Mesenteric fat pad (tissue), 1 donor: ENCODE measurements around the gene RFPL2. TPM values are rescaled to one million over a fixed set of nuclear protein-coding genes. Genes with fewer than 3 reads are reported as not detected.
"Not testable (repeated sequence)": the region's sequence is repeated elsewhere in the genome, so short reads cannot be mapped to it uniquely, and the experiment has no call there.

Experiments used
- DNase-seq: peaks from one replicate; pipeline ENCODE4 v3.0.0-alpha.2; 2020; ENCODE audit warnings: low spot score
- total RNA-seq: library from RNA; stranded (reverse); fragmentation: NEBNext Ultra II Directional; extraction: Animal tissue kit (Norgen Biotek cat#: 25700); gene quantifications from one replicate; pipeline ENCODE4 v1.2.1, GENCODE V29; 2021
- donor health status: DM: yes; HTN: yes; CAD: no.

RFPL2 gene
- total RNA-seq, 1 donor from 2014 or later: not detected

DNA sequence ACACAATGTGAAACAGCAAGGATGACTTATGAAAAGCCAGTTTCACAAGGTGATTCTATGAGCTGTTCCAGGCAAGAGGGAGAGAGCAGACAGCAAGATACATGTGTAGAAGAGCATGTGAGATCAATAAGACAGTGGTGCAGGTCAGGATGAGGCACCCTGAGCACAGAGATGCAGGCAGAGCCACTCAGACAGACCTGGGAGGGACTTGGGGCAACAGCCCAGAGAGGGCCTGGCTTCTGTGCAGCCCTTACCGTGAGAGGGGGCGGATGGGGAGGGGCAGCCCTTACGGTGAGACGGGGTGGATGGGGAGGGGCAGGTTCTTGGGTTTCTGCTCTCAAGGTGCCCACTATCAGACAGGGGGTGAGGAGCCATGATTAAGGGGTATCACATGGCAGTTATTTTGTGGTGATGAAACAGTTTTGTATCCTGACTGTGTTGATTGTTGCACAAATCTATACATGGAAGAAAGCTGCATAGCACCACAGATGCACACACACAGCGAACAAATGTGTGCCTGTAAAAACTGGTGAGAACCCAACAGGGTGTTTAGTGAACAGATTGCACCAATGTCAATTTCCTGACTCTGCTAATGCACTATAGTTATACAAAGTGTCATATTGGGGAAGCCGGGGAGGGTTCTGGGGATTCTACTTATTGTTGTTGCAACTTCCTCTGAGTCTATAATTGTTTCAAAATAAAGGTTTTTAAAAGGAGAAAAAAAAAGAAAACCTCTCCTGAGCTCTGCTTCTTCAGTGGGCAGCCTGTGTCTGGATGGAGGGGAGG lies 40.6 kb downstream of the RFPL2 start:
- no peak for DNase-seq

DNA sequence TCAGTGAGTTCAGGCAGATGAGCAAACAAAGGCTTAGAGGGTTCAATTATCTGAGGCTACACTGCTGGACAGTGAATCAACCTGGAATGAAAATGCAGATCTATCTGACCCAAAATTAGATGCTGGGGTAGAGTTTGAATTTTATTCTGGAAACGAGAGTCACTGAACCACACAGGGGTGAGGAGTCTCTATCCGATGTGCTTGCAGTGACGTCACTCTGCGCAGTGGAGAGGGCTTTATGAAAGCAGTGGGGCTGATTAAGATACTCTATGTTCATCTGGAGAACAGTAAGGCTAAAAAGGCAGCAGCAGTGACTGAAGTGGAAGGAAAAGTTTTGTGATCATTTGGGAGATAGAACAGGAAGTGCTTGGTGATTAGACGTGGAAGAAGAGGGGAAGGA lies 44.5 kb downstream of the RFPL2 start:
- not testable (repeated sequence) for DNase-seq

DNA sequence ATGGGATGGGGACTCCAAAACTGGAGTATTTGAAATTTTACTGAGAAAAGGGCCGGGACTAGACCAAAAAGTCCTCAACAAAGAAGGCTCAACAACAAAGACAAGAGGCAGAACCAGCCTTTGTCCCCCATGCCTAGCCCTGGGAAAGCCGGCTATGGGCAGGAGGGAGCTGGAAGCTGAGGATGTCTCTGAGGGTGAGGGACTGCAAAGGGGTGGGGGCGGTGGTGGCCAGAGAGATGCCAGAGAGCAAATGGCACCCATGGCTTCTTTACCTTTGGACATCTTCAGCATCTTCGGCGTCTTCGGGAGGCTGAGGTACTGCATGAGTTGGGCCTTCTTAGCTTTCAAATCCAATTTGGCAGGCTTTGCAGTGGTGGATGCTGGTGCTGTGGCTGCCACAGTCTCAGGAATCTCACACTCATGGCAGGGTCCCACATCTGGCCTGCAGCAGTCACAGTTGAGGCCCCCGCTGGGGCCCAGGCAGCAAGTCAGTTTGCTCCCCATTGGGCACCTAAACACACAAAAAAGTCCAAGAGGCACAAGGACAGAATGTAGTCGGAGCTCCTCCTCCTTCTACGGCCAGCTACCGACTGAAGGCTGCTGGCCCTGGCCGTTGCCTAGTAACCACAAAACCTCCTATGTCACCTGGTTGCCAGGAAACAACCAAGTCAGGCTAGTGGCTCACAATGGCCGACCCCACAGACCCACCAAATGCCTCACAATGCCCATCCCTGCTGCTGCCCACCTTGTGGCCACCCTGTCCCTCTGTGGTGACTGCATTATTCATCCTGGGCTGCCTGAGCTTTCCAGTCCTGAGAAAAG lies 46.0 kb downstream of the RFPL2 start, which contains the start of gene C22orf42:
C22orf42 (minus strand) TSS at position 592 of the 822 bp plus-strand sequence; CDS start at position 504, 88 bp downstream.
- DNase-seq: no peak

DNA sequence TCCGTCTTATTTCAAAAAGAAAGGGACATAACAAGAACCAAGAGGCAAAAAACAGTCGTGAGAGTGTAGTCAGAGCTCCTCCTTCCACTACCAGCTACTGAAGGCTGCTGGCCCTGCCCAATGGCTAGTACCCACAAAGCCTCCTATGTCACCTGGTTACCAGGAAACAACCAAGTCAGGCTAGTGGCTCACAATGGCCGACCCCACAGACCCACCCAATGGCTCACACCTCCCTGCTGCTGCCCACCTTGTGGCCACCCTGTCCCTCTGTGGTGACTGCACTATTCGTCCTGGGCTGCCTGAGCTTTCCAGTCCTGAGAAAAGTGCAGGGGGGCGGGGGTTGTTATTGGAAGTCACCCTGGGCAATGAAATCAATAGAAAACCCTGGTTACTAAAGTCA lies 47.2 kb downstream of the RFPL2 start:
- DNase-seq: not testable (repeated sequence)

DNA sequence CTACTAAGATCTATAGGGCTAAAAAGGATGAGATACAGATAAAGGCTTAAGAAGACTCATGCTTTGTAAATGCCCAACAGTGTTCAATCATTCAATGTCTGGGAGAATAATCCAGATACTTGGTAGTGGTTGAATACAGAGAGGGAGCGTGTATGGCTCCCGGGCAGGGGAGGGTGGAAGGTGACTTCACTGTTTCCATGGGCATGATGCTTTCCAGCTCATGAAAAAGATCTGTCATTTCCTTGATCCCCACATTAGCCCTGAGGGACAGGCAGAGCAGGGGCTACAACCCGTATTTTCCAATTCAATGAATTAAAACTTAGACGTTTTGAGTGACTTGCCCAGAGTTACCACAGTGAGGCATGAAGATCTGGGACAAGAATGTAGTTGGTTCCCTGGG lies 50.1 kb downstream of the RFPL2 start:
- not testable (repeated sequence) for DNase-seq

DNA sequence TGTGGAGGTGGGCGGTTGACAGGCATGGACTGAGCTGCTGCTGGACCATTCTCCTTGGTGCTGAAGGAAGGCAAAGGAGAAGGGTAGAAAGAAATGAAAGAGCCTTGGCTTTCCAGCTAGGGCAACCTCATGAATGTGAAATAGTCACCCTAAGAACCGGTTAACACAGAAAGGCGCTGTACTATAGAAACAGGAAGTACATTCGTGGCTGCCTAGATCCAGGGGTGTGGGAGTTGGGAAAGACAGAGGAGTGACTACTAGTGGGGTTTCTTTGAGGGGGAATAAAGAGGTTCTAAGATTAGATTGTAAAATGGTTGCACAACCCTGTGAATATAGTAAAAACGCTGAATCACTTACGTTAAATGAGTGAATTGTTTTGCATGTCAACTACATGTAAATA lies 53.2 kb downstream of the RFPL2 start:
- peak; percentile 37 for DNase-seq

DNA sequence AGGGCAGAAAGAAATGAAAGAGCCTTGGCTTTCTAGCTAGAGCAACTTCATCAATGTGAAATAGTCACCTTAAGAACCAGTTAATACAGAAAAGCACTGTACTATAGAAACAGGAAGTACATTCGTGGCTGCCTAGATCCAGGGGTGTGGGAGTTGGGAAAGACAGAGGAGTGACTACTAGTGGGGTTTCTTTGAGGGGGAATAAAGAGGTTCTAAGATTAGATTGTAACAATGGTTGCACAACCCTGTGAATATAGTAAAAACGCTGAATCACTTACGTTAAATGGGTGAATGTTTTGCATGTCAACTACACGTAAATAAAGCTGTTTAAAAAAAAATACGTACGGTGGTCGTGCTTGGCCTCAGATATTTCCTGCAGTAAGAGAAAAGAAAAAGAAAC lies 54.2 kb downstream of the RFPL2 start:
- not testable (repeated sequence) for DNase-seq

DNA sequence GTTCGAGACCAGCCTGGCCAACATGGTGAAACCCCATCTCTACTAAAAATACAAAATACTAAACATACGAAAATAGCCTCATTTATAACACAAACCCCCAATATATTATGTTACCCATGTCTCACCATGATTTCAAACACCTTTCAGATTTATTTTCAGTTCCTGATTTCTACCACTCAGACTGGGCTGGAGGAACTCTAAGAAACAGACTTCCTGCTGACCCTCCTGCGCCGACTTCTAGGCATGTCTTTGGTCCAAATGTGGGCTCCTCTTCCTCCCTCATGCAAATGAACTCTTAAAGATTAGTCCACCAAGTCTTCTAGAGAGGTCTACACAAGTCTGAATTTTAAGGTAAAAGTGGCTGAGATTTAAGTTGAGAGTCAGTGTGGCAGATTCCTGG lies 56.5 kb downstream of the RFPL2 start:
- DNase-seq: not testable (repeated sequence)

DNA sequence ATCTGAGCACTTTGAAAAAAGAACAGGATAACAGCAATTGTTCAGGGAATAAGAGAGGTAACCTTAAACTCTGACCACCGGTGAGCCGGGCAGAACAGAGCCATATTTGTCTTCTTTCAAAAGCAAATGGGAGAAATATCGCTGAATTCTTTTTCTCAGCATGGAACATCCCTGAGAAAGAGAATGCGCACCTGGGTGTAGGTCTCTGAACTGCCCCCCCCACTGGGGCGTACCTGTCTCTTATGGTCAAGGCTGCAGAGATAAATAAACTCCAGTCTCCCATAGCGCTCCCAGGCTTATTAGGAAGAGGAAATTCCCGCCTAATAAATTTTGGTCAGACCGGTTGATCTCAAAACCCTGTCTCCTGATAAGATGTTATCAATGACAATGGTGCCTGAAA lies 57.7 kb downstream of the RFPL2 start:
- DNase-seq: not testable (repeated sequence)

DNA sequence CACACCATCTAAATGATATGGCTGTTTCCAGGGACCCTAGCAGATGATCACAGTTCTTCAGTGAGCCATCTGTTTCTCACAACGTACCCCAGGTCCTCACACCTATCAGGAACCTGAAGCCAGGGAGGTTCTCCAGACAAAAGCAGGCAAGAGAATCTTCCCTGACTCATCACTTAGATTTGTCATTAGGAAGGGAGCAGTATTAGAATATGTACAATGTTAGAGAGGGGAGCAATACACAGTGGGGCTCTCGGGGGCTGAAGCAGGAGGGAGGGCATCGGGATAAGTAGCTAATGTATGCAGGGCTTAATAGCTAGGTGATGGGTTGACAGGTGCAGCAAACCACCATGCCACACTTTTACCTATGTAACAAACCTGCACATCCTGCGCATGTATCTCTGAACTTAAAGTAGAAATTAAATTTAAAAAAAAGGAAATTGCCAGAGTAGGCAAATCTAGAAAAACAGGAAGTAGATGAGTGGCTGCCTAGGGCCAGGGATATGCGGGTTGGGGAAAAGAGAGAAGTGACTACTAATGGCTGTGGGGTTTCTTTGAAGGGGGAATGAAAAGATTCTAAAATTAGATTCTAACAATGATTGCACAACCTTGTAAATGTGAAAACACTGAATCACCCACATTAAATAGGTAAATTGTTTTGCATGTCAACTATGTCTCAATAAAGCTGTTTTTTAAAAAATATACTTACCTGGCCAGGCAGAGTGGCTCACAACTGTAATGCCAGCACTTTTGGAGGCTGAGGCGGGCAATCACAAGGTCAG lies 60.2 kb downstream of the RFPL2 start:
- DNase-seq: no peak

DNA sequence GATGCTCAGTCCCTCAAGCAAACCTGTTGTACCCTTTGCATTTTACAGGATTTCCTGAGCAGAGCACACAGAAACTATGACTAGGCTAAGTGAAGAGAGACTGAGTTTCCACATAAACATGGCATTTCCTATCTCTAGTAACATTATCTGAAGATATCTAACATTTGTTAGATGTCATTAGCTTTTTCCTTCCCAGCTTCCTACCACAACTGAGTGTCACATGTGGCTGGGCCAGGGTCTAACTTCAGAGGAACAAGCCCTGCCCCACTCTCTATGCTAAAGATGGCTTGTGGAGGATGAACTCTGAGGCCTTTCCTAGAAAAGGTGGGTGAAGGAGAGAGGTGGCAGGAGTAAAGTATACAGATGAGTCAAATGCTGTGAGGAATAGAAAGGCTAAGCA lies 62.3 kb downstream of the RFPL2 start:
- DNase-seq: no peak

DNA sequence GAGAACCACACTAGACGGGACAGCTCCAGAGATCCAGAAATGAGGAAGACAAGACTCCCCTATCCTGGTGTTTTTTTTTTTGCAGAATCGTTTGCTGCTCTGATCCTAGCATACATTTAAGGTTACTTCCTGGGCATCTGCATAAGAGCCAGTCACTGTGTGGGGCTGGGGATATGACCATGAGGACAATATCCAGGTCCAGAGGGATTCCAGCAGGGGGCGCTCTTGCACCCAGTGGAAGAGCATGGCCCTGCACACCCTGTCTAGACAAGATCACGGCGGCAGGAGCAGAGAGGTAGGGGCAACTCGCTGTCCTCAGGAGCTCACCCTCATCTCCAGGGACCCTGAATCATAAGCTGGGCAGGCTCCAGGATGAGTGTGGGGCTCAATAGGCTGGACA lies 64.2 kb downstream of the RFPL2 start:
- DNase-seq: not testable (repeated sequence)

Other genes with a start within 250 kb of the RFPL2 start
- 1.2 TPM for gene SLC5A1, start 161.8 kb downstream of the RFPL2 start, total RNA-seq
- not detected for gene C22orf42, start 45.8 kb downstream of the RFPL2 start, total RNA-seq
- gene SLC5A4, start 50.3 kb upstream of the RFPL2 start, total RNA-seq: 1.1 TPM
- not detected for gene RFPL3, start 152.8 kb upstream of the RFPL2 start, total RNA-seq
- 55.1 TPM for gene RTCB, start 207.2 kb upstream of the RFPL2 start, total RNA-seq